Measurements from ENCODE around the gene EXOSC2.

DNA sequence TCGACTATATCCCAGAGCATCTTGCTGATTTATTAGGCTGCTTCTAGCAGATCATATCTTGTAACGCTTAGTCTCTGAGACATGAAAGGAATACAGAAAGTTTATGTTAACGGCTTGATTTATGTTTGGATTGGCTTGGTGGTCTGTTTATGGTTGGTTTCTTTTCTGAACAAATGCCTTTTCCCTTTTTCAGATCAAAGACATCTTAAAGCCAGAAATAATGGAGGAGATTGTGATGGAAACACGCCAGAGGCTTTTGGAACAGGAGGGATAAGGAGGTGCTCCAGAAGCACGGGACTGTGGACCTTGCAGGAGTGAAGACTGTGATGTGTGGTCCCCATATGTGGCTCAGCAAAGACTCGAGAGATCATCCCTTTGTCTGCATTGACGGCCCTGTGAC, 9.9 kb downstream of the EXOSC2 start:
- no peak for TF ChIP-seq EZH2phosphoT487 (IDR thresholded peaks at IDR 0.05; ENCODE audit: low read length)
- TF ChIP-seq, protein P1, sequence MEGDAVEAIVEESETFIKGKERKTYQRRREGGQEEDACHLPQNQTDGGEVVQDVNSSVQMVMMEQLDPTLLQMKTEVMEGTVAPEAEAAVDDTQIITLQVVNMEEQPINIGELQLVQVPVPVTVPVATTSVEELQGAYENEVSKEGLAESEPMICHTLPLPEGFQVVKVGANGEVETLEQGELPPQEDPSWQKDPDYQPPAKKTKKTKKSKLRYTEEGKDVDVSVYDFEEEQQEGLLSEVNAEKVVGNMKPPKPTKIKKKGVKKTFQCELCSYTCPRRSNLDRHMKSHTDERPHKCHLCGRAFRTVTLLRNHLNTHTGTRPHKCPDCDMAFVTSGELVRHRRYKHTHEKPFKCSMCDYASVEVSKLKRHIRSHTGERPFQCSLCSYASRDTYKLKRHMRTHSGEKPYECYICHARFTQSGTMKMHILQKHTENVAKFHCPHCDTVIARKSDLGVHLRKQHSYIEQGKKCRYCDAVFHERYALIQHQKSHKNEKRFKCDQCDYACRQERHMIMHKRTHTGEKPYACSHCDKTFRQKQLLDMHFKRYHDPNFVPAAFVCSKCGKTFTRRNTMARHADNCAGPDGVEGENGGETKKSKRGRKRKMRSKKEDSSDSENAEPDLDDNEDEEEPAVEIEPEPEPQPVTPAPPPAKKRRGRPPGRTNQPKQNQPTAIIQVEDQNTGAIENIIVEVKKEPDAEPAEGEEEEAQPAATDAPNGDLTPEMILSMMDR (IDR thresholded peaks at IDR 0.05; ENCODE audit: low read length) = no peak

All from MM.1S (cell line).